GM12864 (cell line): ENCODE results near the gene RSBN1L.

Experiments used
- DNase-seq: peaks from one replicate; pipeline ENCODE4 v3.0.0-alpha.2; 2011; ENCODE audit warnings: low read depth
- H3K4me3 ChIP-seq: 2 replicates; pipeline ENCODE4 v1.5.1; 2011; ENCODE audit warnings: mild to moderate bottlenecking, low read depth, low read length, control low read depth
- TF ChIP-seq, protein P1 (sequence below): IDR thresholded peaks from 2 replicates; pipeline ENCODE4 v1.5.1; 2011; ENCODE audit warnings: low read depth, mild to moderate bottlenecking, moderate library complexity, low read length, control low read depth, inconsistent platforms; ENCODE audit errors: missing control alignments

The RSBN1L gene

DNA sequence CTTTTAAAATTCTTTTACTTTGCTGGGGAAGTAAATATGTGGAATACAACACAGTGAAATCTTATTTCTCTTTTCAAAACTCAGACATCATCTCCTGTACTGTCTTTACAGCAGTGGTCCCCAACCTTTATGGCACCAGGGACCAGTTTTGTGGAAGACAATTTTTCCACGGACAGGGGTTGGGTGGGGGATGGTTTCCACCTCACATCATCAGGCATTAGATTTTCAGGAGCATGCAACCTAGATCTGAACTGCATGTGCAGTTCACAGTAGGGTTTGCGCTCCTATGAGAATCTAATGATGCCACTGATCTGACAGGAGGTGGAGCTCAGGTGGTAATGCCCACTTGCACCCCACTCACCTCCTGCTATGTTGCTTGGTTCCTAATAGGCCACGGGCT lies 89.8 kb downstream of the RSBN1L start:
- TF ChIP-seq, protein P1, sequence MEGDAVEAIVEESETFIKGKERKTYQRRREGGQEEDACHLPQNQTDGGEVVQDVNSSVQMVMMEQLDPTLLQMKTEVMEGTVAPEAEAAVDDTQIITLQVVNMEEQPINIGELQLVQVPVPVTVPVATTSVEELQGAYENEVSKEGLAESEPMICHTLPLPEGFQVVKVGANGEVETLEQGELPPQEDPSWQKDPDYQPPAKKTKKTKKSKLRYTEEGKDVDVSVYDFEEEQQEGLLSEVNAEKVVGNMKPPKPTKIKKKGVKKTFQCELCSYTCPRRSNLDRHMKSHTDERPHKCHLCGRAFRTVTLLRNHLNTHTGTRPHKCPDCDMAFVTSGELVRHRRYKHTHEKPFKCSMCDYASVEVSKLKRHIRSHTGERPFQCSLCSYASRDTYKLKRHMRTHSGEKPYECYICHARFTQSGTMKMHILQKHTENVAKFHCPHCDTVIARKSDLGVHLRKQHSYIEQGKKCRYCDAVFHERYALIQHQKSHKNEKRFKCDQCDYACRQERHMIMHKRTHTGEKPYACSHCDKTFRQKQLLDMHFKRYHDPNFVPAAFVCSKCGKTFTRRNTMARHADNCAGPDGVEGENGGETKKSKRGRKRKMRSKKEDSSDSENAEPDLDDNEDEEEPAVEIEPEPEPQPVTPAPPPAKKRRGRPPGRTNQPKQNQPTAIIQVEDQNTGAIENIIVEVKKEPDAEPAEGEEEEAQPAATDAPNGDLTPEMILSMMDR: no peak
- DNase-seq: no peak
- no peak overlapping the region for H3K4me3 ChIP-seq

DNA sequence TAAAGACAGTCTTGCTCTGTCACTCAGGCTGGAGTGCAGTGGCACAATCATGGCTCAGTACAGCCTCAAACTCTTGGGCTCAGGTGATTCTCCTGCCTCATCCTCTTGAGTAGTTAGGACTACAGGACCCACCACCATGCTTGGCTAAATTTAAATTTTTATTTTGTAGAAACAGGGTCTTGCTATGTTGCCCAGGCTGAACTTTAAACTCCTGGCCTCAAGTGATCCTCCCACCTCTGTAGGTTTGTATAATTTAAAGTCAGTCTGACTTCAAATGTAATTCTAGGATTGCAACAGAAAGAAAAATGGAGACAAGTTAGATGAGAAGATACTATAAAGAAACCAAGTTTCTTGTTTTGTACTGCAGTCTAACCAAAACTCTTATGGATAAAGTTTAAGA lies 90.5 kb downstream of the RSBN1L start:
- H3K4me3 ChIP-seq: no peak overlapping the region
- DNase-seq: no peak
- TF ChIP-seq, protein P1: no peak

DNA sequence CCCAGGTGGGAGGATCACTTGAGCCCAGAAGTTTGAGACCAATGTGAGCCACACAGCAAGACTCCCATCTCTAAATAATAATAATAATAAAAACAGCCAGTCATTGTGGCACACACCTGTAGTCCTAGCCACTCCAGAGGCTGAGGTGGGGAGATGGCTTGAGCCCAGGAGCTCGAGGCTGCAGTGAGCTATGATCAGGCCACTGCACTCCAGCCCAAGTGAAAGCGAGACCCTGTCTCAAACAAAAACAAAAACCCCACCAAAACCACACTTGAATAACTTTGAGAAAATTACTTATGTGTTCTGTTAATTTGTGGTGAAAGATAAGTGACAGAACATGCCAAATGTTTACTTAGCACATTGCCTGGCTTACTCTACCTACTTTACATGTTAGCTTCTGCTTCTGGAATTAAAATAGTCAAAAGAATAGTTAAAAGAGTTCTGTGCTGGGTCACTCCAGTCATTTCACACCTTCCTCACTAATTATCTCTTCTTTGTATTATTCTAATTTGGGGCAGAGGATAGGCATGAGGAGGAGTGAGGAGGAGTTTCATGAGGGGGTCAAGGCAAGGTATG lies 92.2 kb downstream of the RSBN1L start:
- TF ChIP-seq, protein P1: no peak
- DNase-seq: no peak
- H3K4me3 ChIP-seq: no peak overlapping the region

DNA sequence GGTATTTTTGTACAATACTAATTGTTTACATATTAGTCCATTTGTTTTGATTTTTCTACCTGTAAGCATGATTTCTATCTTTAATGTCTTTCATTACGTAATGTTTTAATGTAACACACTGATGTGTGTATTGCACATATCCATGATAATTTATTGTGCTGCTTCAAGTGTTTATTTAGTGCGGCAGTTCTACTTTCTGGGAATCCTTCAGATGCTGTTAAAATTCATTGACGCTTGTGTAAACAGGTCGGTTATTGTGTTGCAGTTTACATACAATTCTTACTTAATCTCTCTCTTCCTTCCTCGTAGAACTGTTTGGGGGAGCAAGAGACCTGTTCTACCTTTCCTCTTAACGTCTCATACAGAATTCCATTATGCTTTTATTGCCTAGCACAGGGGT lies 95.1 kb downstream of the RSBN1L start:
- TF ChIP-seq, protein P1: no peak
- H3K4me3 ChIP-seq: no peak overlapping the region
- DNase-seq: no peak

DNA sequence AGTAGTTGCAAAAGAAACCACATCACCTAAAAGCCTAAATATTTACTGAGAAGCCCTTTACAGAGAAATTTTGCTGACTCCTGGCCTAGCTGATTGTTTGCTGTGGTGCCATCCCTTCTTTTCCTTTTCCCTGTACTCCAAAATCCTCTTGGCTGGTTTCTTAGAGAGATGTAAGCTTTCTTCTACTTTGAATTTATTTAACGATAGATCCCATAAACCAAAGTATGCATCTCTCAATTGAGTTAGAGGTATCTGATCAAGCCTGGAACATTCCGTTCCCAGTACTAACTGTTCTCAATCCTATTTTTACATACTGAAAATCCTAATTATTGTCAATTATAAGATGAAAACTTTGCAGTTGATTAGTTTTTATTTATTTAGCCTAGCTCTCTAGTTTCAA lies 95.7 kb downstream of the RSBN1L start:
- no peak overlapping the region for H3K4me3 ChIP-seq
- TF ChIP-seq, protein P1: no peak
- no peak for DNase-seq

DNA sequence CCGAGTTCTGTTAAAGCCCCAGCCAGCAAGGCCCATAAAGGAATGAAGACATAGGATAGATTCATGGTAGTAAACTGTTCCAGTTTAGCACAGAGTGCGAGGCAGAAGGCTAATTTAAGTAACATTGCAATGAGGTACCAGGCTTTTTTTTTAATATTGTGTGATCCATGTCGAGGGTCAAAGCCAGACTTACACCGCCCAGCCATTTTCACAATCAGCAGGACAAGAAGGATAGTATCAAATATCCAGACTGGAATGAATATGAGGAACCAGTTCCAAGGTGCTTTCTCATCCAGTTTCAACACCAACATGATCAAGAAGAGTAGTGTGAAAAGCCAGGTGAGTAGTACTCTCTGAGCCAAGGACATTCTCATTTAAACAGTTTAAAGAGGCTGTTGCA lies 97.7 kb downstream of the RSBN1L start:
- no peak overlapping the region for H3K4me3 ChIP-seq
- no peak for DNase-seq
- TF ChIP-seq, protein P1: no peak

DNA sequence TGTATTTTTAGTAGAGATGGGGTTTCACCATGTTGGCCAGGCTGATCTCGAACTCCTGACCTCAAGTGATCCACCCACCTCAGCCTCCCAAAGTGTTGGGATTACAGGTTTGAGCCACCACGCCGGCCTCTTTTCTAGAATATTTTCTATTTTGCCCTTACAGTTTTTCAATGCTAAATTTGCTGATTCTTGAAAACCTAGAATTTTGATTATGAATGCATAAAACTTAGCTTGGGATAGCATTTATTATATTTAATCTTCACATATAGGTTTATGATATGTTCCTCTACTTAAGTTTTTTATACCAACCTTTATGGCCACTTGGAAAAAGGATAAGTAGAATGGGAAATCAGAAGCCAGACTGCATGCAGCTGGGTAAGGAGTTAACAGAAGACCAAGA lies 99.8 kb downstream of the RSBN1L start:
- no peak for DNase-seq
- no peak overlapping the region for H3K4me3 ChIP-seq
- TF ChIP-seq, protein P1: no peak
